IMR-90 (cell line): ENCODE measurements around the gene EBF3. TPM values are rescaled to one million over a fixed set of nuclear protein-coding genes. Genes with fewer than 3 reads are reported as not detected.

ENCODE experiments used
- ATAC-seq: fragments of 200-7000 bp; cut with Tn5 transposase; 2 replicates; pipeline ENCODE4 v1.9.1; 2020; ENCODE audit warnings: low read depth, mild to moderate bottlenecking, moderate library complexity
- BruUV-seq: library from RNA; stranded (reverse); fragments of 400-500 nt; replicated peaks from 2 replicates; lab custom pipeline; 2021; lab: Mats Ljungman, UMichigan
- CTCF ChIA-PET: fragments of 300-600 bp; formaldehyde crosslinking; extraction: SDS; loops from one replicate; lab custom pipeline; 2021; ENCODE audit warnings: antibody characterized with exemption; lab: Yijun Ruan, JAX
- POLR2A ChIA-PET: fragments of 300-600 bp; sonication (Branson Sonifier 250); formaldehyde crosslinking; loops from one replicate; lab custom pipeline; 2022; ENCODE audit warnings: antibody characterized with exemption; ENCODE audit not compliant: unreplicated experiment; lab: Charles Lee
- DNase-seq: peaks from one replicate; pipeline ENCODE4 v3.0.0; 2013
- H2AFZ ChIP-seq: replicated peaks from 2 replicates; pipeline ENCODE3; 2013; ENCODE audit warnings: low read length, mild to moderate bottlenecking; ENCODE audit not compliant: poor library complexity
- H2AK5ac ChIP-seq: 2 replicates; pipeline ENCODE4 v1.6.1; 2013; ENCODE audit warnings: low read depth, low read length, inconsistent platforms
- H2AK9ac ChIP-seq: replicated peaks from 2 replicates; pipeline ENCODE3; 2013; ENCODE audit warnings: mild to moderate bottlenecking, low read depth, low read length, moderate library complexity; ENCODE audit not compliant: poor library complexity
- H2BK120ac ChIP-seq: 2 replicates; pipeline ENCODE4 v1.6.1; 2013; ENCODE audit warnings: low read depth, low read length, inconsistent platforms
- H2BK15ac ChIP-seq: 3 replicates; pipeline ENCODE4 v1.6.1; 2013; ENCODE audit warnings: low read depth, low read length, inconsistent platforms
- H2BK20ac ChIP-seq: 2 replicates; pipeline ENCODE4 v1.6.1; 2013; ENCODE audit warnings: low read depth, mild to moderate bottlenecking, inconsistent platforms, low read length, moderate library complexity
- H2BK5ac ChIP-seq: 2 replicates; pipeline ENCODE4 v1.6.1; 2013; ENCODE audit warnings: mild to moderate bottlenecking, low read depth, low read length, inconsistent platforms; ENCODE audit not compliant: poor library complexity, severe bottlenecking
- H3K14ac ChIP-seq: replicated peaks from 2 replicates; pipeline ENCODE4 v1.6.1; 2013; ENCODE audit warnings: low read depth, low read length, inconsistent platforms
- H3K18ac ChIP-seq: 2 replicates; pipeline ENCODE4 v1.6.1; 2013; ENCODE audit warnings: low read depth, low read length, control low read depth
- H3K23ac ChIP-seq: 2 replicates; pipeline ENCODE4 v1.6.1; 2013; ENCODE audit warnings: low read depth, low read length, inconsistent platforms
- H3K27ac ChIP-seq: 2 replicates; pipeline ENCODE4 v1.5.1; 2013; ENCODE audit warnings: mild to moderate bottlenecking, control low read depth, low read length; ENCODE audit not compliant: insufficient read depth
- H3K27me3 ChIP-seq: 2 replicates; pipeline ENCODE4 v1.6.1; 2013; ENCODE audit warnings: low read length; ENCODE audit not compliant: control insufficient read depth, insufficient read depth
- H3K36me3 ChIP-seq: 2 replicates; pipeline ENCODE4 v1.6.1; 2013; ENCODE audit warnings: low read length, mixed read lengths; ENCODE audit not compliant: control insufficient read depth, insufficient read depth
- H3K4ac ChIP-seq: 2 replicates; pipeline ENCODE4 v1.6.1; 2013; ENCODE audit warnings: low read depth, low read length, inconsistent platforms
- H3K4me1 ChIP-seq: 2 replicates; pipeline ENCODE4 v1.6.1; 2013; ENCODE audit warnings: low read length, mixed read lengths; ENCODE audit not compliant: control insufficient read depth, insufficient read depth
- H3K4me2 ChIP-seq: 2 replicates; pipeline ENCODE4 v1.6.1; 2013; ENCODE audit warnings: low read depth, mild to moderate bottlenecking, control low read depth, low read length, moderate library complexity
- H3K4me3 ChIP-seq: 2 replicates; pipeline ENCODE4 v1.5.1; 2013; ENCODE audit warnings: low read depth, mild to moderate bottlenecking, control low read depth, low read length, moderate library complexity; ENCODE audit not compliant: insufficient read depth
- H3K56ac ChIP-seq: 2 replicates; pipeline ENCODE4 v1.6.1; 2013; ENCODE audit warnings: low read length, inconsistent platforms; ENCODE audit not compliant: insufficient read depth; ENCODE audit errors: extremely low read depth
- H3K79me1 ChIP-seq, 2 experiments: 2 replicates each; pipeline ENCODE4 v1.6.1; 2013; ENCODE audit warnings: low read length in 2 of 2, inconsistent platforms in 1 of 2, low read depth in 1 of 2
- H3K9ac ChIP-seq: 2 replicates; pipeline ENCODE4 v1.6.1; 2013; ENCODE audit warnings: low read depth, low read length, control low read depth
- H3K9me1 ChIP-seq: 2 replicates; pipeline ENCODE4 v1.6.1; 2013; ENCODE audit warnings: low read length, inconsistent platforms; ENCODE audit not compliant: insufficient read depth
- H3K9me3 ChIP-seq: 2 replicates; pipeline ENCODE4 v1.6.1; 2013; ENCODE audit warnings: low read length; ENCODE audit not compliant: control insufficient read depth, insufficient read depth
- H4K20me1 ChIP-seq: 2 replicates; pipeline ENCODE4 v1.6.1; 2013; ENCODE audit warnings: low read length, inconsistent platforms; ENCODE audit not compliant: insufficient read depth
- H4K5ac ChIP-seq: 2 replicates; pipeline ENCODE4 v1.6.1; 2013; ENCODE audit warnings: mild to moderate bottlenecking, low read depth, low read length, control low read depth
- H4K8ac ChIP-seq, 2 experiments: 2 replicates each; pipeline ENCODE4 v1.6.1; 2013; ENCODE audit warnings: low read depth in 2 of 2, low read length in 2 of 2, control low read depth in 1 of 2, inconsistent platforms in 1 of 2
- H4K91ac ChIP-seq: 2 replicates; pipeline ENCODE4 v1.6.1; 2013; ENCODE audit warnings: low read depth, low read length, inconsistent platforms; ENCODE audit not compliant: insufficient read depth
- USF2 ChIP-seq: fragments of 150-350 bp; IDR thresholded peaks from 2 replicates; pipeline ENCODE4 v1.6.1; 2017; ENCODE audit warnings: mild to moderate bottlenecking, antibody characterized with exemption, low read length, low read depth
- WGBS, 2 experiments: methylation state at CpG; one replicate each; pipeline versions ENCODE4 v1.1.5 to v1.1.7; 2013; ENCODE audit warnings: missing lambda C conversion rate in 2 of 2; ENCODE audit not compliant: insufficient read length in 1 of 2; ENCODE audit errors: extremely low coverage in 2 of 2; 5-methylcytosine and 5-hydroxymethylcytosine counted together
- dilution Hi-C: fragments of 300-500 bp; cut with HindIII; formaldehyde crosslinking; loops from one replicate; pipeline ENCODE4 v1.14.3; 2018; ENCODE audit warnings: low sequenced_read_pairs; ENCODE audit not compliant: unreplicated experiment
- in situ Hi-C: fragments of 300-500 bp; cut with MboI; formaldehyde crosslinking; loops from 3 replicates; pipeline ENCODE4 v1.14.3; 2019; ENCODE audit warnings: low sequenced_read_pairs, inconsistent platforms, mixed read lengths
- intact Hi-C: fragments of 100-400 bp; cut with micrococcal nuclease; formaldehyde crosslinking; loops from 2 replicates; pipeline ENCODE4 v1.10.0; 2022
- polyA plus RNA-seq, 3 experiments: library from polyadenylated mRNA; depleted of rRNA; stranded (reverse); fragments of >200 nt; gene quantifications; 2 replicates each; pipeline ENCODE4 v1.2.3, GENCODE V29; 2012; ENCODE audit warnings: low replicate concordance in 1 of 3
- total RNA-seq: library from RNA; depleted of rRNA; stranded (reverse); fragments of >200 nt; gene quantifications from 2 replicates; pipeline ENCODE4 v1.2.3, GENCODE V29; 2012

Gene EBF3
- total and polyA plus RNA-seq, 2 of the 4 experiments (the other 2 are of a cell fraction): 0.36 to 0.70 TPM

- H4K5ac ChIP-seq: no peak overlapping the region
- H3K23ac ChIP-seq: no peak overlapping the region
- no peak overlapping the region for H3K14ac ChIP-seq
- in situ Hi-C loops (no loop called here), intact Hi-C loops (no loop called here), dilution Hi-C loops (no loop called here)
- no peak overlapping the region for H2BK20ac ChIP-seq
- no peaks in the 10 kb centered on the region for H3K27me3 ChIP-seq
- no peak for TF ChIP-seq USF2
- H4K20me1 ChIP-seq: no peaks in the 10 kb centered on the region
- no peaks in the 10 kb centered on the region for H3K79me1 ChIP-seq
- no peak overlapping the region for H4K8ac ChIP-seq
- no peak overlapping the region for H2AK5ac ChIP-seq
- H2AFZ ChIP-seq: no peak overlapping the region
- no peak overlapping the region for H2AK9ac ChIP-seq
- H3K27ac ChIP-seq: no peak overlapping the region
- H2BK15ac ChIP-seq: no peak overlapping the region
- H3K56ac ChIP-seq: no peak overlapping the region
- H3K4me3 ChIP-seq: no peak overlapping the region
- H3K9me1 ChIP-seq: no peaks in the 10 kb centered on the region
- CTCF ChIA-PET: no interaction called here
- no peak overlapping the region for H4K91ac ChIP-seq
- no peaks in the 10 kb centered on the region for H3K9me3 ChIP-seq
- no peak overlapping the region for H3K4ac ChIP-seq
- no peaks in the 10 kb centered on the region for H3K4me1 ChIP-seq
- no peaks in the 10 kb centered on the region for H3K36me3 ChIP-seq
- no peak for ATAC-seq
- WGBS, 2 experiments: no CpG with 5 or more reads among the region's 3 CpGs
- H2BK120ac ChIP-seq: no peak overlapping the region
- no peak overlapping the region for H3K18ac ChIP-seq
- H3K4me2 ChIP-seq: no peak overlapping the region
- no peak overlapping the region for H3K9ac ChIP-seq
- no TSS peak for BruUV-seq
- H2BK5ac ChIP-seq: no peak overlapping the region
- DNase-seq: no peak
- POLR2A ChIA-PET: no interaction called here
Observed at GRCh38 chr10:129909080-129909479, 55.0 kb downstream of the EBF3 start.
